ENCODE data around the gene ELAPOR1. TPM values are rescaled to one million over a fixed set of nuclear protein-coding genes. Genes with fewer than 3 reads are reported as not detected.
"Not testable (repeated sequence)": the region's sequence is repeated elsewhere in the genome, so short reads cannot be mapped to it uniquely, and the experiment has no call there.

Gene ELAPOR1
- total and polyA plus RNA-seq, 5 experiments from 2014 or later, result 6.0 to 9.2 (median 7.0) TPM

DNA sequence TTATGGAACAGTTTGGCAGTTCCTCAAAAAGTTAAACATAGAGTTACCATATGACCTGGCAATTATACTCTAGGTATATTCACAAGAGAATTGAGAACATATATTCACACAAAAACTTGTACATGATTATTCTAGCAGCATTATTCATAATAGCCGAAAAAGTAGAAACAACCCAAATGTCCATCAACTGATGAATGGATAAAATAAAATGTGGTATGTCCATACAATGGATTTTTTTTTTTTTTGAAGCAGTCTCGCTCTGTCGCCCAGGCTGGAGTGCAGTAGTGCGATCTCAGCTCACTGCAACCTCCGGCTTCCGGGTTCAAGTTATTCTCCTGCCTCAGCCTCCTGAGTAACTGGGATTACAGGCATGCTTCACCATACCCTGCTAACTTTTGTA lies 28.8 kb downstream of the ELAPOR1 start:
- H3K4me3 Mint-ChIP-seq, POLR2A ChIA-PET, H3K4me1 Mint-ChIP-seq, H3K27ac Mint-ChIP-seq, H3K27me3 Mint-ChIP-seq, H3K9me3 Mint-ChIP-seq, H3K36me3 Mint-ChIP-seq, DNase-seq, ATAC-seq: not testable (repeated sequence)

DNA sequence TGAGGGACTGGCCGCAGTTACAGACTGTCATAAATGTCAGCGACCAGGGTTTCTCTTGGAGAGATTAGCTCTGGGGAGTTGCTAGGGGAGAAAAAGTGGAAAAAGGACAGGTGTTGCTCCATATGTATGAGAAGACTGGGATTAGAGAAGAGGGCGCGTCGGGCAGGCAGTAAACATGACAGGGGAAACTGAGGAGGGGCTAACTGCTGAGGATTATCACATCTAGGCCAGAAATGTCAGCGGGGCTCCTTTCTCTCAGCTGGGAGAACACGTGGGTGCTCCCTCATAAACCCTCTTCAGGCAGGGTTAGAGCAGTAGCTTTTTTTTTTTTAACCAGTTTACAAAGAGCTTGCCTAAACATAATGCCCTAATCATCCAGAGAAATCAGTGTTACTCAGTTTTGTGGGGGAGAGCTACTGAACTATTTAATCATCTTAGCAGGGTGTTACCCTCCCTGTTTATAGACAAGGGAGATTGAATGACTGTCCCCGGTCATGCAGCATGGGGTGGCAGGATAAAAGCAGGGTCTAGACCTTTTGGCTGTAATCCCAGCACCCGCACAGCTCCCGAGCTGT lies 35.2 kb downstream of the ELAPOR1 start:
- Mint-ChIP-seq H3K4me3 (no peak overlapping the region), H3K27me3 (no peaks in the 10 kb centered on the region), H3K9me3 (no peaks in the 10 kb centered on the region), H3K4me1 (no peaks in the 10 kb centered on the region), H3K36me3 (no peaks in the 10 kb centered on the region), H3K27ac (no peak overlapping the region)
- DNase-seq (no peak), ATAC-seq (no peak)
- POLR2A ChIA-PET, result interaction anchor here (0.6 to 0.7 kb wide), 2 partner anchors 119 to 375 kb away, joined by 3 read pairs; no protein-coding TSS in a partner anchor

DNA sequence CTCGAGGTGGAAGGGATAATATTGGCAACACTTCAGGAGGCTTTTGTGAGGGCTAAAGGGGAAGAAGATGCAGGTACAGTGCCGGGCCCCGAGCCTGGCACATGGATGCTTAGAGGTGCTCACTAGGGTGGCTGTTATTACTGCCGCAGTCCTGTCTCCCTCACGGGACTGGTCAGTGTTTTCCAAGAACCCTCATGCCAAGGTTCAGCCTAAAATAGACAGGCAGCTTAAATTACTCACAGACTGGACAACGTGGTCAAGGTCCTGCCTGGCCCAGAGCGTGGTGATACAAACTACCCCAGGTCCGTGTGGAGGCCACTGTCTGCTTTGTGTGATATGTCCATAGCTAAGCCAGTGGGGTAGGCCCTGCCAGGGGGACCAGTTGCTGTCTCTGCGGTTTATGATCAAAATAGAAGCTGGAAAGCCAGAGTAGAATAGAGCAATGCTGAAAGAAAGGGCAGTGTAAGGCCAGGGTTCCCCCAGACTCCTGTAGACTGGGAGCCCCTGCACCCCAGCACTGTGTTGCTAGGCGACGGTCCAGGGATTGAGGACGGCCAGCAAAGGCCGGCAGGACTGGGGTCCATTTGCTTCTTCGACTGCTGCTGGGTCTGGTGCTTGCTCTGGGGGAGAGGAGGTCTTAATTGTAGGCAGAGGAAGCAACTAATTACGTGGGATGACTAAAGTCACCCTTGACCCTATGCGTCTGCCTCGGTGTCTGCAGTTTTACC lies 36.1 kb downstream of the ELAPOR1 start:
- no peaks in the 10 kb centered on the region for H3K36me3 Mint-ChIP-seq
- H3K4me1 Mint-ChIP-seq, result no peaks in the 10 kb centered on the region
- no peaks in the 10 kb centered on the region for H3K9me3 Mint-ChIP-seq
- POLR2A ChIA-PET, result no interaction called here
- no peaks in the 10 kb centered on the region for H3K27me3 Mint-ChIP-seq
- DNase-seq (no peak), ATAC-seq (no peak)
- H3K27ac Mint-ChIP-seq, result no peak overlapping the region
- H3K4me3 Mint-ChIP-seq, result no peak overlapping the region

DNA sequence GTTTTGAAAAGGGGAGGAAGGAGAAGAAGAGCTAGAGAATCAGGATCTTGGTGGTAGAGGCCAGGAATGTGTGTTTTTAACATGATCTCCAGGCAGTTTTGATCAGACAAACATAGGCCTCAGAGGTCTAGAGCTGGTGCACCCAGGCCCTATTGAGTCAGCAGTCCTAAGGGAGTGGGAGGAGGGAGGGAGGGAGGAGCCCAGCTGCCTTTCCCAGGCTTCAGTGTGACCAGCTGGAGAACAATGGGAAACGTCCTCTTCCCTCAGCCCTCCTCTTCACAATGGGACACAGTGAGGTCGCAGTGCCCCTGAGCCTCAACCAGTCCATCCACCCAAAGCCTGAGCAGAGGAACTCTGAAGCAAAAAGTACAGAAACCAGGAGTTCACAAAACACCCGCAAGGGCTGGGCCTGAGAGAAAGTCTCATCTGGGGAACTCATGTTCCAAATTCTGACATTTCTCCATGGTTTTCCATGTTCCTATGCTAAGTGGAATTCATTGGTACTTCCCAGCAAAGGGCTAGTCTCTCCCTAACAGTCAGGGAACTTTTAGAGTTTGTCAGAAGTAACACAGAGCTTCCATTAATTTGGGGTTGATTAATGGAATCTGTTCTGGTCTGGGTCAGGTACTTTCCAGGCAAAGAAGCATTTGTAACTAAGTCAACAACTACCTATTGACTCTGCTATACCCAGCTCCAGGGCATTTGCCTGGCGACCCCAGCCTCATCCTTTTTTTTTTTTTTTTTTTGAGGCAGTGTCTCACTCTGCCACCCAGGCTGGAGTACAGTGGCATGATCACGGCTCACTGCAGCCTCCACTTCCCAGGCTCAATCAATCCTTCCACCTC lies 37.5 kb downstream of the ELAPOR1 start:
- DNase-seq, result no peak
- POLR2A ChIA-PET, result no interaction called here
- Mint-ChIP-seq H3K4me3 (no peak overlapping the region), H3K27me3 (no peaks in the 10 kb centered on the region), H3K36me3 (no peaks in the 10 kb centered on the region), H3K27ac (no peak overlapping the region), H3K9me3 (no peaks in the 10 kb centered on the region), H3K4me1 (no peaks in the 10 kb centered on the region)
- no peak for ATAC-seq

DNA sequence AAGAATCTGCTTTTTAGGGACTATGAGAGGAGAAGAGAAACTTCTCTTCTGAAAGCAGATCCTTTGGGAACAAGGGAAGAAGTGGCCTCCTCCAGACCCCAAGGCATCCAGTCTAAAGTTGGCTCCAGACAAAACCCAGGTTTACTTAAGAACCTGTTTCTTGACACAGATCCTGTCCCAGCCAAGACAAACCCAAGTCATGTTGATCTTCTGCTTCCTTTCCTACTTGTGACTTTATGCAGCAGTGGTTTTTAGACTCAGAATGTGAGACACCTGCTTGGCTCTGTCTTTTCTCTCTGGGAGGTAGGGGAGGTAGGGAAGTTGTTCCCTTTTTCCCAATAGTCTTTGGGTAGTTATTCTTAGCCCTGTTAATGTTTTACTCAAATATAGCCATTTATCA lies 38.3 kb downstream of the ELAPOR1 start:
- H3K4me3 Mint-ChIP-seq, result no peak overlapping the region
- no peaks in the 10 kb centered on the region for H3K4me1 Mint-ChIP-seq
- no peaks in the 10 kb centered on the region for H3K9me3 Mint-ChIP-seq
- DNase-seq (no peak), ATAC-seq (no peak)
- no peaks in the 10 kb centered on the region for H3K36me3 Mint-ChIP-seq
- H3K27ac Mint-ChIP-seq, result no peak overlapping the region
- H3K27me3 Mint-ChIP-seq, result no peaks in the 10 kb centered on the region
- POLR2A ChIA-PET, result no interaction called here

DNA sequence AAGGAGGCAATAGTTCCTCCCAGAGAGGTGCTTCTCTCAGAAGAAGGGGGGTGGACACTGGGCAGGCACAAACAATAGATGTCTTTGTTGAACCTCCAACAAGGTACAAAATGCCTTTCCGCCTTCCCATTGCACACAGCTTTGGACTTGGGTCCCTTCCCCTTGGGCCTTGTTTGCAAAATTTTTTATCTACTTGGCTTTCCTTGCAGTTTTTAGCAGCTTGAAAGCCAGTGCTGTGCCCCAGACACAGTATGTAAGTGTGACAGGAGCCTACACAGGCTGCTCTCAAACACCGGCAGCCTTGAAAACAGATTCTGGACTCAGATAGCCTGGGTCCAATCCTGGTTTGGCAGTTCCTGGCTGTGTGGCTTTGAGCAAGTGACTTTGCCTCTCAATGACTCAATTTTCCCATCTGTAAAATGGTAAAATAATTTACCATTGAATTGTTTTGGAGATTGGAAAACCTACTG lies 43.0 kb downstream of the ELAPOR1 start:
- H3K4me1 Mint-ChIP-seq, result peaks cover 3 to 6% (median 5%) of the 10 kb centered on the region in 4 donors
- no peaks in the 10 kb centered on the region for H3K27me3 Mint-ChIP-seq
- no peak overlapping the region for H3K27ac Mint-ChIP-seq
- POLR2A ChIA-PET, result no interaction called here
- ATAC-seq (no peak), DNase-seq (no peak)
- no peaks in the 10 kb centered on the region for H3K36me3 Mint-ChIP-seq
- no peak overlapping the region for H3K4me3 Mint-ChIP-seq
- H3K9me3 Mint-ChIP-seq, result no peaks in the 10 kb centered on the region

DNA sequence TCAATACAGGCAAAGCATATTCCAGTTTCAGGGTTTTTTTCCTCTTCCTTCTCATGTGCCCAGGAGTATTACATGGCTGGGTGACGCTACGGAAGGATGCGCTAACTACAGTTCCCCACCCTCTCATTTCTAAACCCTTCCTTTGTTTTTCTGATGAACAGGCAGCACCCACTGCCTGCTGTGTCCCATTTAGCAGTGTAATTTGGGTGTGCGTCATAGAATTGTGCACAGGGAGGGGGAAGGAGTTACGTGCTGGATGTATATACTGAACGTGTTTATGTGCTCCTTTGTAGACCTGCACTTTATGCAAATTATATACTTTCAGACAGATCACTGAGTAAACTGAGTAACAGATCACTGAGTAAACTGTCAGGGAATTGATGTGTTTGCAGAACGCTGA lies 44.5 kb downstream of the ELAPOR1 start:
- ATAC-seq (no peak), DNase-seq (no peak)
- H3K27ac Mint-ChIP-seq, result no peak overlapping the region
- no peaks in the 10 kb centered on the region for H3K9me3 Mint-ChIP-seq
- H3K36me3 Mint-ChIP-seq, result peaks cover 0 to 3% (median 0%) of the 10 kb centered on the region in 3 donors
- POLR2A ChIA-PET, result no interaction called here
- H3K27me3 Mint-ChIP-seq, result no peaks in the 10 kb centered on the region
- peaks cover 6 to 18% (median 12%) of the 10 kb centered on the region in 4 donors for H3K4me1 Mint-ChIP-seq
- no peak overlapping the region for H3K4me3 Mint-ChIP-seq

DNA sequence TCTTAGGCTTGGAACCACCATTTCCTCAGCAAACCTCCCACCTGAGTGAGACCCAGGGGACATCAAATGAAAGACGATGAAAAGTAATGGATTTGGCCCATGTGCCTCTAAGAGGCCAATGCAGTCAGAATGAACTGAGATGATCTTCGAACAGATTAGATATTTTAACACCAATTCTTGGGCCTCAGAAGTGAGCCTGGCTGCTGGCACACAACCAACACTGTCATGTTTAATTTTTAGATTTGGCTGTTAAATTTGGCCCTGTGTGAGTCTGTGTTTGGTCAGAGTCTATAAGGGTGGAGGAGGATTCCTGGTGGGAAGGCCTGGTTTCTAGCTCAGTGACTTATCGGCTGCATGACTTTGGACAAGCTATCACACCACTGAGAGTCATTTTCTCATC lies 45.4 kb downstream of the ELAPOR1 start:
- POLR2A ChIA-PET, result no interaction called here
- no peaks in the 10 kb centered on the region for H3K9me3 Mint-ChIP-seq
- no peak overlapping the region for H3K27ac Mint-ChIP-seq

DNA sequence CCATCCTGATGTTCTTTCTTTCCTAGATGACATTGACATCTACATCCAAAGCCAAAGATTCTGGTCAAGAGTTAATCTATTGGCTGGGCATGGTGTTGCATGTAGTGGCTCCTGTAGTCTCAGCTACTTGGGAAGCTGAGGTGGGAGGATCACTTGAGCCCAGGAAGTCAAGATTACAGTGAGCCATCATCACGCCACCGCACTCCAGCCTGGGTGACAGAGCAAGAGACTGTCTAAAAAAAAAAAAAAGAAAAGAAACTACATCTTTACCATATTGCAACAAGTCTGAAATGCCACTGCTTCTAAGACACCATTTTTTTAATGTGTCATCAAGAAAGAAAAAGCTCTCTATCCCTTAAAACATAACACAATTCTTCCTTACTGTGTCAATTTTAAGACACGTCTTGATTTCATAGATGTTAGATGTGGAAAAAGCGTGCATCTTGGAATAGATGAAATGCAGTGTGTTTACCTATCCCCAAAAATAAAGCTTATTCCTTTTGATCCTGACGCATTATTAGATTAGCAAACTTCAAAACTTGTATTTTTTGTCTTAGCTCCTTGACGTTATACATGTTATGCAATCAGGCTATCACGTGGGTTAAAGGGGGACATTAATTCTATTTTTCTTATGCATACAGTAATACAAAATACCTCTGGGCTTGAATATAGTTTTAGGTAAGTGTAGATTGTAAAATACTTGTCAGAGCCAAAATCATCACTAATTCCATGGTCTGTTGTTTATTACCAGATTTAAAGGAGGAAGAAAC lies 46.3 kb downstream of the ELAPOR1 start:
- Mint-ChIP-seq H3K9me3 (no peaks in the 10 kb centered on the region), H3K36me3 (peaks cover 0 to 4% (median 3%) of the 10 kb centered on the region in 3 donors), H3K27ac (no peak overlapping the region), H3K27me3 (no peaks in the 10 kb centered on the region), H3K4me1 (peaks cover 6 to 22% (median 12%) of the 10 kb centered on the region in 4 donors), H3K4me3 (no peak overlapping the region)
- POLR2A ChIA-PET, result no interaction called here
- no peak for DNase-seq
- no peak for ATAC-seq

More for the DNA sequence above, 45.4 kb downstream of the ELAPOR1 start:
- DNase-seq (no peak), ATAC-seq (no peak)
- Mint-ChIP-seq H3K36me3 (peaks cover 0 to 4% (median 3%) of the 10 kb centered on the region in 3 donors), H3K4me3 (no peak overlapping the region), H3K27me3 (no peaks in the 10 kb centered on the region), H3K4me1 (peaks cover 6 to 22% (median 12%) of the 10 kb centered on the region in 4 donors)

DNA sequence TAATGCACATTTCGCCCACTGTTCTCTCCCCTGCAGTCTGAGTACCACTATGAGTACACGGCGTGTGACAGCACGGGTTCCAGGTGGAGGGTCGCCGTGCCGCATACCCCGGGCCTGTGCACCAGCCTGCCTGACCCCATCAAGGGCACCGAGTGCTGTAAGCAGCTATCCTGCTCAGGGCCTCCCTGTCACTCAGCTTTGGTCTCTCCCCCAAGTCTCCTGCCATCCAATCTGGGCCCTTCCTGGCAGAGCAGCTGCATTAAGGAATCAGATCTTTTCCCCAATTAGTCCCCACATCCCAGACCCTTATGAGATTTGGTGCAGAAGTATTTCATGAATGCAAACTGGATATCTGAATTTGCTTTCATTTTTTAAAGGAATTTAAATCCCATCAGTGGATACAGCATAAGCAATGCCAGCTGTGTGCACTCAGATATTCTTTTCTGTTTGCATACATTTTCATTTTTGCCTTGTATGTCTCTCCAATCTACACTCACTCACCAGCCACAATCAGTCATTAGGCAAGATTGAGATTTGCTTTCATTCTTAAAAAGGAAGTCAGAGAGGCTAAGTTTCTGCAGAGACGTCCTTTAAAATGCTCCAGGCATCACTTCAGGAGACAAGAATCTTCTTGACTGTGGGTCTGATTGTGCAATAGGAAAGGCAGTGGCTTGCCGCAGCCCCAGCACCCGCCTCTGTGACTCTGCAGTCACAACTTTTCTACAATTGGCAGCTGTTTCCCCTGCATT lies 48.1 kb downstream of the ELAPOR1 start:
- ATAC-seq (peak; percentile 36 to 70), DNase-seq (peak in 3 of 10 donors; percentile 2 to 22 (median 7))
- Mint-ChIP-seq H3K9me3 (no peaks in the 10 kb centered on the region), H3K4me3 (peak overlapping the region in 8 of 10 donors; percentile 2 to 53 (median 16)), H3K27ac (peak overlapping the region; percentile 26 to 88 (median 58)), H3K36me3 (peaks cover 0 to 10% (median 9%) of the 10 kb centered on the region in 3 donors), H3K4me1 (peaks cover 6 to 22% (median 12%) of the 10 kb centered on the region in 4 donors), H3K27me3 (no peaks in the 10 kb centered on the region)
- POLR2A ChIA-PET, result no interaction called here

DNA sequence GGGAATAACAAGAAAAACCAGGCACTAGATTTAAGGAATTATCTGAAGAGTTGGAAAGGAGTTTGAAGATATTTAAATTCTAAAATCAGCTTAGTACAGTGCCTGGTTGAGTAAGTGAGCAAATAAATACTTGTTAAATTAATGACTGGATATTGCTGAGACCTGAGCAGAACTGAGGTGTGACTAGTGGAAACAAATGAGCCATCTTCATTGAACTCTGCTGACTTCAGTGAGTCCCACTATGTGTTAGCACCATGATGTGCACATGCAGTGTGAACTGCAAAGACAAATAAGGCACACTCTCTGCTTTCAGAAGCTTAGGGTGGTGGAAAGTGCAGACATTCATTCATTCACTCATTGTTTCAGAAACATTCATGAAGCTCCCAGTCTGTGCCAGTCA lies 48.7 kb downstream of the ELAPOR1 start:
- Mint-ChIP-seq H3K36me3 (peaks cover 0 to 11% (median 10%) of the 10 kb centered on the region in 3 donors), H3K4me3 (peak overlapping the region in 2 of 10 donors; percentile 52 to 53), H3K27me3 (no peaks in the 10 kb centered on the region), H3K9me3 (no peaks in the 10 kb centered on the region), H3K27ac (peak overlapping the region in 5 of 10 donors; percentile 48 to 73 (median 61)), H3K4me1 (peaks cover 6 to 22% (median 12%) of the 10 kb centered on the region in 4 donors)
- DNase-seq, result no peak
- no peak for ATAC-seq
- POLR2A ChIA-PET, result no interaction called here

DNA sequence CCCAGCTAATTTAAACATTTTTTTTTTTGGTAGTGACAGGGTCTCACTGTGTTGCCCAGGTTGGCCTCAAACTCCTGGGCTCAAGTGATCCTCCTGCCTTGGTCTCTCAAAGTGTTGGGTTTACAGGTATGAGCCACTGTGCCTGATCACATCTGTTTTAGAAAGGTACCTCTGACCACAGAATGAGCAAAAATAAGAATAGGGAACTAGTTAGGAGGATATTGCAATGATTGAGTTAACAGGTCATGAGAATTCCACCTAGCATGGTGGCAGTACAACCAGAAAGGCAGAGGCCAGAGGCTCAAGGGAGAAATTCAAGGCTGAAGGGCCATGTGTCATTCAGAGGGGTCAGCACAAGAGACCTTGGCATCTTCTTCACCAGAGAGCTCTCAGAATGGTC lies 49.6 kb downstream of the ELAPOR1 start:
- POLR2A ChIA-PET, result no interaction called here
- H3K36me3 Mint-ChIP-seq, result peaks cover 0 to 18% (median 10%) of the 10 kb centered on the region in 3 donors
- no peak overlapping the region for H3K27ac Mint-ChIP-seq

More for the DNA sequence above, 49.6 kb downstream of the ELAPOR1 start:
- ATAC-seq, result no peak
- H3K4me1 Mint-ChIP-seq, result peaks cover 9 to 22% (median 12%) of the 10 kb centered on the region in 4 donors
- no peaks in the 10 kb centered on the region for H3K9me3 Mint-ChIP-seq
- H3K4me3 Mint-ChIP-seq, result no peak overlapping the region
- no peak for DNase-seq
- H3K27me3 Mint-ChIP-seq, result peaks cover 0 to 3% (median 0%) of the 10 kb centered on the region in 5 donors
